Thoracic aorta (tissue), 2 donors: Measurements from ENCODE around the gene SUSD6. TPM values are rescaled to one million over a fixed set of nuclear protein-coding genes. Genes with fewer than 3 reads are reported as not detected.
"Not testable (repeated sequence)": the region's sequence is repeated elsewhere in the genome, so short reads cannot be mapped to it uniquely, and the experiment has no call there.

Source experiments
- ATAC-seq: fragments of 150-250 bp; one replicate; pipeline ENCODE4 v1.8.0; 2017; ENCODE audit warnings: low read depth; ENCODE audit not compliant: insufficient number of reproducible peaks, low FRiP score
- DNase-seq: peaks from one replicate; pipeline ENCODE4 v3.0.0-alpha.2; 2020; ENCODE audit warnings: low spot score
- H3K27ac ChIP-seq, 2 donors: fragments of 200-600 bp; sonication (generic); 1 replicate in 1 of 2; 2 replicates in 1 of 2; pipeline ENCODE4 v1.5.1; 2016; ENCODE audit warnings: mild to moderate bottlenecking in 2 of 2, moderate library complexity in 2 of 2
- H3K27me3 ChIP-seq: fragments of 200-600 bp; sonication (generic); replicated peaks from 2 replicates; pipeline ENCODE4 v1.6.0; 2016; ENCODE audit warnings: mild to moderate bottlenecking; ENCODE audit not compliant: insufficient read depth
- H3K36me3 ChIP-seq: fragments of 200-600 bp; sonication (generic); one replicate; pipeline ENCODE4 v1.5.1; 2016
- H3K4me1 ChIP-seq, 2 donors: fragments of 200-600 bp; sonication (generic); 1 replicate in 1 of 2; 2 replicates in 1 of 2; pipeline versions ENCODE4 v1.5.1 to v1.6.0; 2016; ENCODE audit warnings: low read depth in 2 of 2, mild to moderate bottlenecking in 1 of 2; ENCODE audit not compliant: control insufficient read depth in 1 of 2
- H3K4me3 ChIP-seq: fragments of 200-600 bp; sonication (generic); 2 replicates; pipeline ENCODE4 v1.5.1; 2016; ENCODE audit warnings: mild to moderate bottlenecking
- H3K9me3 ChIP-seq: fragments of 200-600 bp; sonication (generic); 2 replicates; pipeline ENCODE4 v1.5.1; 2016
- CTCF ChIP-seq: fragments of 200-600 bp; sonication (generic); IDR thresholded peaks from one replicate; pipeline ENCODE4 v1.5.1; 2019; ENCODE audit warnings: antibody characterized with exemption
- total RNA-seq, 2 donors: library from RNA; depleted of rRNA; stranded (reverse); fragments of >200 nt; gene quantifications; one replicate each; pipeline versions ENCODE4 v1.1.0 to v1.2.3, GENCODE V29; 2016

SUSD6 gene
- total RNA-seq, 2 donors from 2014 or later: 51.7 to 80.1 TPM

- H3K27ac ChIP-seq: peak overlapping the region in 1 of 2 donors; percentile 27
- no peaks in the 10 kb centered on the region for H3K27me3 ChIP-seq
- H3K4me3 ChIP-seq: no peak overlapping the region
- no peaks in the 10 kb centered on the region for H3K36me3 ChIP-seq
- H3K9me3 ChIP-seq: no peaks in the 10 kb centered on the region
- DNase-seq: no peak
- no peak for ATAC-seq
- H3K4me1 ChIP-seq: peaks cover 40 to 52% of the 10 kb centered on the region in 2 donors
- no peak for TF ChIP-seq CTCF
Observed at GRCh38 chr14:69695322-69696203, 84.2 kb downstream of the SUSD6 start.

GRCh38 chr14:69696204-69696527 lies 84.8 kb downstream of the SUSD6 start:
- Histone ChIP-seq H3K4me3 (no peak overlapping the region), H3K9me3 (no peaks in the 10 kb centered on the region), H3K4me1 (peaks cover 40 to 57% of the 10 kb centered on the region in 2 donors), H3K27me3 (no peaks in the 10 kb centered on the region), H3K36me3 (no peaks in the 10 kb centered on the region), H3K27ac (peak overlapping the region in 1 of 2 donors; percentile 27)
- TF ChIP-seq CTCF: no peak
- no peak for ATAC-seq
- no peak for DNase-seq

- no peak overlapping the region for H3K27ac ChIP-seq
Observed at GRCh38 chr14:69696633-69697557, 85.5 kb downstream of the SUSD6 start.

GRCh38 chr14:69698572-69698971 lies 87.2 kb downstream of the SUSD6 start:
- Histone ChIP-seq H3K27ac (no peak overlapping the region), H3K4me1 (peaks cover 33 to 54% of the 10 kb centered on the region in 2 donors), H3K9me3 (no peaks in the 10 kb centered on the region), H3K27me3 (no peaks in the 10 kb centered on the region), H3K36me3 (no peaks in the 10 kb centered on the region), H3K4me3 (no peak overlapping the region)
- DNase-seq (no peak), ATAC-seq (no peak)
- TF ChIP-seq CTCF: no peak

More at GRCh38 chr14:69696633-69697557, 85.5 kb downstream of the SUSD6 start:
- DNase-seq (no peak), ATAC-seq (no peak)
- Histone ChIP-seq H3K27me3 (no peaks in the 10 kb centered on the region), H3K9me3 (no peaks in the 10 kb centered on the region), H3K4me3 (no peak overlapping the region), H3K36me3 (no peaks in the 10 kb centered on the region), H3K4me1 (peaks cover 43 to 64% of the 10 kb centered on the region in 2 donors)
- TF ChIP-seq CTCF: no peak

- ATAC-seq, H3K27me3 ChIP-seq, H3K4me3 ChIP-seq, H3K9me3 ChIP-seq, DNase-seq, H3K36me3 ChIP-seq, H3K27ac ChIP-seq: not testable (repeated sequence)
- H3K4me1 ChIP-seq: peaks cover 29 to 53% of the 10 kb centered on the region in 2 donors
Observed at GRCh38 chr14:69699243-69699642, 87.8 kb downstream of the SUSD6 start.
